Fibroblast of the aortic adventitia (primary cell): ENCODE data around the gene PHACTR3. TPM values are rescaled to one million over a fixed set of nuclear protein-coding genes. Genes with fewer than 3 reads are reported as not detected.

Source experiments
- DNase-seq: peaks from one replicate; pipeline ENCODE4 v3.0.0-alpha.2; 2010; ENCODE audit warnings: low read depth
- H3K4me3 ChIP-seq: 2 replicates; pipeline ENCODE4 v1.5.1; 2011; ENCODE audit warnings: low read depth, mild to moderate bottlenecking, control low read depth, low read length, moderate library complexity
- total RNA-seq: library from RNA; depleted of rRNA; stranded (reverse); fragments of >200 nt; gene quantifications from 2 replicates; pipeline ENCODE4 v1.2.3, GENCODE V29; 2012; ENCODE audit warnings: low replicate concordance
- TF ChIP-seq, protein P1 (sequence below): IDR thresholded peaks from 2 replicates; pipeline ENCODE4 v1.5.1; 2011; ENCODE audit warnings: mild to moderate bottlenecking, low read length, control low read depth, inconsistent platforms; ENCODE audit not compliant: insufficient read depth

The PHACTR3 gene
- total RNA-seq, 1 donor = not detected

GRCh38 chr20:59662161-59662560, 57.8 kb downstream of the PHACTR3 start:
- TF ChIP-seq, protein P1, sequence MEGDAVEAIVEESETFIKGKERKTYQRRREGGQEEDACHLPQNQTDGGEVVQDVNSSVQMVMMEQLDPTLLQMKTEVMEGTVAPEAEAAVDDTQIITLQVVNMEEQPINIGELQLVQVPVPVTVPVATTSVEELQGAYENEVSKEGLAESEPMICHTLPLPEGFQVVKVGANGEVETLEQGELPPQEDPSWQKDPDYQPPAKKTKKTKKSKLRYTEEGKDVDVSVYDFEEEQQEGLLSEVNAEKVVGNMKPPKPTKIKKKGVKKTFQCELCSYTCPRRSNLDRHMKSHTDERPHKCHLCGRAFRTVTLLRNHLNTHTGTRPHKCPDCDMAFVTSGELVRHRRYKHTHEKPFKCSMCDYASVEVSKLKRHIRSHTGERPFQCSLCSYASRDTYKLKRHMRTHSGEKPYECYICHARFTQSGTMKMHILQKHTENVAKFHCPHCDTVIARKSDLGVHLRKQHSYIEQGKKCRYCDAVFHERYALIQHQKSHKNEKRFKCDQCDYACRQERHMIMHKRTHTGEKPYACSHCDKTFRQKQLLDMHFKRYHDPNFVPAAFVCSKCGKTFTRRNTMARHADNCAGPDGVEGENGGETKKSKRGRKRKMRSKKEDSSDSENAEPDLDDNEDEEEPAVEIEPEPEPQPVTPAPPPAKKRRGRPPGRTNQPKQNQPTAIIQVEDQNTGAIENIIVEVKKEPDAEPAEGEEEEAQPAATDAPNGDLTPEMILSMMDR = no peak
- H3K4me3 ChIP-seq = no peak overlapping the region
- DNase-seq = no peak

GRCh38 chr20:59662856-59663512, 58.6 kb downstream of the PHACTR3 start:
- no peak overlapping the region for H3K4me3 ChIP-seq
- DNase-seq = no peak
- TF ChIP-seq, protein P1 = no peak

DNA sequence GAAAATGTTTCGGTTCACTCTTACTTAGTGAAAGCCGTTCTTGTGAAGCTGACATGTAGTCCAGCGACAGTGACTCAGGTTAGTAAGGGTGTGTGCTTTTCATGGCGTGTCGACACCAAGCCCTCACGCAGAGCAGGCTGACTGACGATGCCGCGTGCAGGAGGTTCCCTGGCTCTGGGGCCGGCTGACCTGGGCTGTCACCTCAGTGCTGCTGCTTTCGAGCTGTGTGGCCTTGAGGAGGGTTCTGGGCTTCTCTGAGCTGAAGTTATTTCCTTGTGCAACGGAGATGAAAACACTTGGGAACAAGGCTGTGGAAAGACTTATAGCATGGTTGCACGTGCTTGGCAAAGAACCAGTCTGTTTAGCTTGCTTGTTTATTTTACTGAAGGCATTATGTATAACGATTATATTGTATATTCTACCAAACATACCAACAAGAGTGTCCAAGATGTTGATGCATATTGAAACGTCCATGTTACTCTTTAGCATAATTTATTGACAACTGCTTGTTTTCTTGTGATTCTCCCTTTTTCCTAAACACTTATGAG, 59.2 kb downstream of the PHACTR3 start:
- no peak overlapping the region for H3K4me3 ChIP-seq
- TF ChIP-seq, protein P1 = no peak
- DNase-seq = no peak

DNA sequence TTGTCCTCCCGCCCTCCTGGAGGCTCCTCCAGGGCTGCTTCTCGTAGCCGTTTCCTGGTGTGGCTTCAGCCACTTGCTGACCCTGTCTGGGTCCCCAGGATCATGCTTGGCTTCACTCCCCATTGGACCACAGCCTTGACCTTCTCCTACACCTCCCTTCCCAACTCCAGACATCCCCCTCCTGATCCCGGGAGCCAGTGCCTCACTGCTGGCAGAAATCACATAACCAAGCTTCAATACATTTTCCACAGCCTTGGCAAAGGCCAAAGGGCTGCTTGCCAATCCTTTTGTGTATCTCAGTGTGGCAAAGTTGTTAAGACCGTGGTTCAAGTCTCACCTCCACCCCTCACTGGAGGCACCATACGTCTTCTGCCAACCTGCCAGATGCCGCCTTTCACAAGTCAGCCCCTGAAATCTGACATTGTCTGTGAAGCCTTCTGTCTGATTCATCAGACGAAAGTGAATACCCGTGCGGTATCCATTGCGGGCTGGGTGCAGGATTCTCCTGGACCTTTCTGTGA, 60.1 kb downstream of the PHACTR3 start:
- TF ChIP-seq, protein P1 = no peak
- no peak overlapping the region for H3K4me3 ChIP-seq
- no peak for DNase-seq

DNA sequence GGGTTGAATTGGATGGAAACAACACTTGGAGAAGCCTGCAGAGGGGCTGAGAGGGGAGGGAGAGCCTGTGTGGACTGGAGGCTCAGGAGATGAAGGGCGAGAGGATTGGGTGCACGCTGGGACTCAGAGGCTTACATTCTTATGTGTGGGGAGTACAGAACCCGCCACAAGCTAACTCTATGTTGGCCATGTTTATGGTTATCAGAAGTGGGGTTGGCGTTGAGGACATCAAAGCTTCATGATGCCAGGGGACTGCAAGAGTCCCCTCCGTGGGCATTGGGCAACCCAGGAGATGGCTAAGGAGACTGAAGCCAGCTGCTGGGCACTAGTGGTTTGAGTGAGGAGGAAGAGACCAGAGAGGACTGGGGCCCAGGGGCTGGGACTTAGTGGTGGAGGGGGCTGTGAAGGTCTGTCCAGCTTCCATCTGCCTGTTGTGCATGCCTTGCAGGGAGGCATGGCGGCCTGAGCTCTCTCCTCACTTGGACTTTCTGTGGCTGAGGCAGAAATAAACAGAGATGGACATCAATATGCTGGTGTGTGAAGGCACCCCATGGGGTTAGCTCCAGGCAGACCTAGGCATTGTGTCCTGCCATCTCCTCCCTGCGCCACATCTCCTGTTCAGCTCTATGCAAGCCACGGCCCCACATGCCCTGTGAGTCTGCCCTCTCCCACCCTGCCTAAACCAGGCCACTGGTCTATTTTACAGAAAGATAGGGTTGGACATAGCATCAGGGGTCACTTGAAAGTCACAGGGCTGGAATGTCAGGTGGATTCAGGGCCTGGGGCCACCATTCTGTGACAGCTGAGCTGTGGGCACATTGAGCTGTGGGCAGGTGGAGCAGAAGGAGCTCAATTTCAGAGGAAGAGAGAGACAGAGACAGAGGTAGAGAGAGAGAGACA, 61.6 kb downstream of the PHACTR3 start:
- no peak overlapping the region for H3K4me3 ChIP-seq
- TF ChIP-seq, protein P1 = no peak
- DNase-seq = no peak

- TF ChIP-seq, protein P1 = no peak
- no peak overlapping the region for H3K4me3 ChIP-seq
- no peak for DNase-seq
Measured at GRCh38 chr20:59666586-59666985, 62.2 kb downstream of the PHACTR3 start.
